KMS-11 (cell line): Measurements from ENCODE around the gene ZNRF1.

Source experiments
- H2AFZ ChIP-seq: fragments of 200-600 bp; sonication (generic); 2 replicates; pipeline ENCODE4 v1.6.1; 2016; ENCODE audit warnings: antibody characterized with exemption, mixed run types, low read depth
- H3K27ac ChIP-seq: fragments of 200-600 bp; sonication (generic); 2 replicates; pipeline ENCODE4 v1.6.1; 2016; ENCODE audit warnings: mild to moderate bottlenecking, mixed run types
- H3K27me3 ChIP-seq: fragments of 200-600 bp; sonication (generic); 2 replicates; pipeline ENCODE4 v1.6.1; 2017; ENCODE audit warnings: mild to moderate bottlenecking, low read depth, mixed run types, moderate library complexity; ENCODE audit not compliant: insufficient read depth
- H3K36me3 ChIP-seq: fragments of 200-600 bp; sonication (generic); 2 replicates; pipeline ENCODE4 v1.6.1; 2017; ENCODE audit warnings: mild to moderate bottlenecking, mixed run types; ENCODE audit not compliant: insufficient read depth
- H3K4me1 ChIP-seq: fragments of 200-600 bp; sonication (generic); 2 replicates; pipeline ENCODE4 v1.6.1; 2016; ENCODE audit warnings: mild to moderate bottlenecking, low read depth, mixed run types; ENCODE audit not compliant: poor library complexity, severe bottlenecking
- H3K4me2 ChIP-seq: fragments of 200-600 bp; sonication (generic); 2 replicates; pipeline ENCODE4 v1.7.0; 2016; ENCODE audit warnings: mild to moderate bottlenecking, mixed run types
- H3K4me3 ChIP-seq: fragments of 200-600 bp; sonication (generic); IDR thresholded peaks from 2 replicates; pipeline ENCODE4 v1.6.1; 2017; ENCODE audit warnings: low read depth, low read length, mixed read lengths; ENCODE audit not compliant: insufficient read depth
- H3K79me2 ChIP-seq: fragments of 200-600 bp; sonication (generic); 2 replicates; pipeline ENCODE4 v1.6.1; 2016; ENCODE audit warnings: low read depth, mixed run types; ENCODE audit not compliant: insufficient read depth
- H3K9ac ChIP-seq: fragments of 200-600 bp; sonication (generic); 2 replicates; pipeline ENCODE4 v1.6.1; 2016; ENCODE audit warnings: mild to moderate bottlenecking, mixed run types
- H4K20me1 ChIP-seq: fragments of 200-600 bp; sonication (generic); 2 replicates; pipeline ENCODE4 v1.6.1; 2016; ENCODE audit warnings: mild to moderate bottlenecking, mixed run types; ENCODE audit not compliant: insufficient read depth
- CTCF ChIP-seq: fragments of 200-600 bp; sonication (generic); conservative IDR thresholded peaks from 2 replicates; pipeline ENCODE4 v1.6.1; 2017; ENCODE audit warnings: low read depth, mild to moderate bottlenecking, antibody characterized with exemption, low read length, moderate library complexity, mixed read lengths

ZNRF1 gene

GRCh38 chr16:75062976-75063346, 64.1 kb downstream of the ZNRF1 start:
- Histone ChIP-seq H4K20me1 (no peaks in the 10 kb centered on the region), H3K27ac (no peak overlapping the region), H3K27me3 (no peaks in the 10 kb centered on the region), H2AFZ (no peak overlapping the region), H3K9ac (no peak overlapping the region), H3K4me3 (no peak overlapping the region), H3K79me2 (no peaks in the 10 kb centered on the region), H3K4me2 (no peak overlapping the region), H3K4me1 (no peaks in the 10 kb centered on the region), H3K36me3 (no peaks in the 10 kb centered on the region)
- TF ChIP-seq CTCF: no peak

- no peaks in the 10 kb centered on the region for H3K36me3 ChIP-seq
- no peaks in the 10 kb centered on the region for H3K79me2 ChIP-seq
- H3K4me2 ChIP-seq: no peak overlapping the region
- no peak overlapping the region for H3K4me3 ChIP-seq
- no peaks in the 10 kb centered on the region for H3K27me3 ChIP-seq
- H3K9ac ChIP-seq: no peak overlapping the region
- no peaks in the 10 kb centered on the region for H4K20me1 ChIP-seq
- no peak overlapping the region for H2AFZ ChIP-seq
- H3K4me1 ChIP-seq: no peaks in the 10 kb centered on the region
- no peak for TF ChIP-seq CTCF
- no peak overlapping the region for H3K27ac ChIP-seq
Observed at GRCh38 chr16:75063549-75064088, 64.8 kb downstream of the ZNRF1 start.

- Histone ChIP-seq H4K20me1 (no peaks in the 10 kb centered on the region), H3K4me3 (no peak overlapping the region), H3K9ac (no peak overlapping the region), H3K79me2 (no peaks in the 10 kb centered on the region), H3K27me3 (no peaks in the 10 kb centered on the region), H3K4me1 (no peaks in the 10 kb centered on the region), H3K27ac (no peak overlapping the region), H3K36me3 (no peaks in the 10 kb centered on the region), H3K4me2 (no peak overlapping the region), H2AFZ (no peak overlapping the region)
- no peak for TF ChIP-seq CTCF
Observed at GRCh38 chr16:75064403-75065148, 65.8 kb downstream of the ZNRF1 start.

- Histone ChIP-seq H3K79me2 (no peaks in the 10 kb centered on the region), H3K4me2 (no peak overlapping the region), H3K9ac (no peak overlapping the region)
Observed at GRCh38 chr16:75065149-75065505, 66.3 kb downstream of the ZNRF1 start.

More at GRCh38 chr16:75065149-75065505, 66.3 kb downstream of the ZNRF1 start:
- Histone ChIP-seq H3K27ac (no peak overlapping the region), H2AFZ (no peak overlapping the region), H3K36me3 (no peaks in the 10 kb centered on the region), H3K4me3 (no peak overlapping the region), H4K20me1 (no peaks in the 10 kb centered on the region), H3K4me1 (no peaks in the 10 kb centered on the region), H3K27me3 (no peaks in the 10 kb centered on the region)
- no peak for TF ChIP-seq CTCF
